K562 (cell line): ENCODE measurements around the gene ATE1. TPM values are rescaled to one million over a fixed set of nuclear protein-coding genes. Genes with fewer than 3 reads are reported as not detected.

ENCODE experiments used
- ATAC-seq: fragments of 200-7000 bp; cut with Tn5 transposase; 3 replicates; pipeline ENCODE4 v1.9.1; 2020; ENCODE audit warnings: moderate library complexity
- BruUV-seq: library from RNA; stranded (reverse); fragments of 400-500 nt; replicated peaks from 2 replicates; lab custom pipeline; 2021; lab: Mats Ljungman, UMichigan
- CTCF ChIA-PET: fragments of 300-600 bp; formaldehyde crosslinking; extraction: SDS; loops from one replicate; lab custom pipeline; 2021; ENCODE audit warnings: low intra/inter-chr PET ratio; lab: Yijun Ruan, JAX
- POLR2A ChIA-PET: fragments of 300-600, 350-650 bp; sonication (Branson Sonifier 250); formaldehyde crosslinking; extraction: SDS; loops from one replicate; lab custom pipeline; 2021; ENCODE audit warnings: antibody characterized with exemption, inconsistent platforms; lab: Yijun Ruan, JAX
- DNase-seq, 4 experiments: peaks; one replicate each; pipeline versions ENCODE4 v3.0.0 to v3.0.0-alpha.2; 2011 to 2018; ENCODE audit warnings: low spot score in 3 of 4, mixed read lengths in 3 of 4; ENCODE audit errors: extremely low read depth in 1 of 4
- FAIRE-seq: peaks from 2 replicates; lab custom pipeline; 2011; peaks lifted over from hg19 to GRCh38; lab: Jason Lieb, UNC
- H2AFZ ChIP-seq: 2 replicates; pipeline ENCODE4 v1.6.0; 2011; ENCODE audit warnings: low read depth, low read length, control low read depth, inconsistent platforms
- H3K27ac ChIP-seq: fragments of 200-600 bp; 3 replicates; pipeline ENCODE4 v1.8.0; 2011; ENCODE audit warnings: low read depth, mild to moderate bottlenecking, control low read depth, inconsistent platforms, low read length, moderate library complexity, mixed read lengths; ENCODE audit errors: extremely low read depth
- H3K27me3 ChIP-seq, 2 experiments: fragments of 300-600 bp in 1 of 2; 2 replicates in 1 of 2; 3 replicates in 1 of 2; pipeline versions ENCODE4 v1.6.0 to v1.8.0; 2011; ENCODE audit warnings: inconsistent platforms in 2 of 2, low read length in 2 of 2, mild to moderate bottlenecking in 1 of 2, mixed read lengths in 1 of 2, moderate library complexity in 1 of 2; ENCODE audit not compliant: control insufficient read depth in 2 of 2, insufficient read depth in 2 of 2
- H3K36me3 ChIP-seq: fragments of 300-600 bp; 3 replicates; pipeline ENCODE4 v1.8.0; 2011; ENCODE audit warnings: mild to moderate bottlenecking, low read length, inconsistent platforms; ENCODE audit not compliant: control insufficient read depth, insufficient read depth
- H3K4me1 ChIP-seq, 2 experiments: fragments of 200-600 bp in 1 of 2; replicated peaks in 1 of 2; 2 replicates in 1 of 2; 3 replicates in 1 of 2; pipeline versions ENCODE4 v1.5.1 to v1.8.0; 2011; ENCODE audit warnings: inconsistent platforms in 2 of 2, low read length in 2 of 2, mild to moderate bottlenecking in 1 of 2, mixed read lengths in 1 of 2, moderate library complexity in 1 of 2; ENCODE audit not compliant: control insufficient read depth in 2 of 2, insufficient read depth in 2 of 2
- H3K4me2 ChIP-seq: 2 replicates; pipeline ENCODE4 v1.6.1; 2011; ENCODE audit warnings: low read length, control low read depth, inconsistent platforms, mixed read lengths; ENCODE audit not compliant: insufficient read depth
- H3K4me3 ChIP-seq: fragments of 200-600 bp; sonication (generic), shearing (Covaris generic); 2 replicates; pipeline ENCODE4 v1.5.1; 2016; ENCODE audit warnings: control low read depth, inconsistent platforms
- H3K79me2 ChIP-seq: fragments of 200-600 bp; 3 replicates; pipeline ENCODE4 v1.8.0; 2011; ENCODE audit warnings: low read length, inconsistent platforms; ENCODE audit not compliant: control insufficient read depth, insufficient read depth
- H3K9ac ChIP-seq, 2 experiments: 2 replicates each; pipeline versions ENCODE4 v1.6.0 to v1.6.1; 2011; ENCODE audit warnings: low read depth in 2 of 2, low read length in 2 of 2, control low read depth in 1 of 2, inconsistent platforms in 1 of 2, mild to moderate bottlenecking in 1 of 2, mixed read lengths in 1 of 2; ENCODE audit not compliant: insufficient read depth in 1 of 2
- H3K9me1 ChIP-seq: one replicate; pipeline ENCODE4 v1.6.0; 2011; ENCODE audit warnings: inconsistent platforms, mild to moderate bottlenecking, low read length, moderate library complexity; ENCODE audit not compliant: control insufficient read depth, insufficient read depth
- H3K9me3 ChIP-seq: replicated peaks from 2 replicates; pipeline ENCODE4 v1.5.1; 2011; ENCODE audit warnings: low read depth, low read length, inconsistent platforms; ENCODE audit not compliant: control insufficient read depth, insufficient read depth
- H4K20me1 ChIP-seq: replicated peaks from 2 replicates; pipeline ENCODE4 v1.6.1; 2011; ENCODE audit warnings: low read length, inconsistent platforms, mixed read lengths; ENCODE audit not compliant: control insufficient read depth, insufficient read depth
- FOXM1 ChIP-seq, 2 experiments: fragments of 450-650 bp in 1 of 2; sonication (generic) in 1 of 2; formaldehyde crosslinking in 1 of 2; IDR thresholded peaks; 2 replicates each; pipeline versions ENCODE4 v1.6.1 to v1.9.0; 2017 to 2022; ENCODE audit warnings: low read depth in 2 of 2, mild to moderate bottlenecking in 2 of 2, missing genetic modification reagents in 1 of 2, moderate library complexity in 1 of 2
- NFIC ChIP-seq: fragments of 450-650 bp; IDR thresholded peaks from 2 replicates; pipeline ENCODE4 v1.6.1; 2017; ENCODE audit warnings: mild to moderate bottlenecking, inconsistent platforms
- PBX2 ChIP-seq, 2 experiments: IDR thresholded peaks in 1 of 2; conservative IDR thresholded peaks in 1 of 2; 2 replicates each; pipeline ENCODE4 v1.6.1; 2016; ENCODE audit warnings: low read depth in 2 of 2, mild to moderate bottlenecking in 1 of 2, missing compliant biosample characterization in 1 of 2, missing genetic modification characterization in 1 of 2, moderate library complexity in 1 of 2
- PTRF ChIP-seq: fragments of 450-650 bp; IDR thresholded peaks from 2 replicates; pipeline ENCODE4 v1.6.1; 2016; ENCODE audit warnings: mild to moderate bottlenecking, missing genetic modification characterization, missing compliant biosample characterization
- ZFP30 ChIP-seq: fragments of 250-450 bp; sonication (Bioruptor Pico); IDR thresholded peaks from 2 replicates; pipeline ENCODE4 v1.8.0; 2022; ENCODE audit warnings: moderate library complexity, mild to moderate bottlenecking, inconsistent platforms, borderline replicate concordance
- ZNF589 ChIP-seq: fragments of 200-800 bp; sonication (Bioruptor generic); IDR thresholded peaks from 2 replicates; pipeline ENCODE4 v1.6.1; 2016; ENCODE audit warnings: low read depth, missing genetic modification characterization, missing compliant biosample characterization
- ZNF592 ChIP-seq: fragments of 450-650 bp; IDR thresholded peaks from 2 replicates; pipeline ENCODE4 v1.6.1; 2017; ENCODE audit warnings: antibody characterized with exemption, mild to moderate bottlenecking
- WGBS: fragments of 100-300 bp; shearing (Covaris generic); methylation state at CpG from one replicate; pipeline ENCODE4 v1.1.6; 2016; ENCODE audit warnings: low coverage, mixed read lengths; ENCODE audit not compliant: insufficient coverage; ENCODE audit errors: missing lambda C conversion rate; 5-methylcytosine and 5-hydroxymethylcytosine counted together
- in situ Hi-C: fragments of 300-500 bp; cut with MboI; formaldehyde crosslinking; loops from 4 replicates; pipeline ENCODE4 v1.15.0; 2018; ENCODE audit warnings: inconsistent platforms, mixed read lengths
- intact Hi-C: fragments of 100-400 bp; cut with micrococcal nuclease; formaldehyde crosslinking; loops from 2 replicates; pipeline ENCODE4 v1.14.2; 2022
- polyA plus RNA-seq, 8 experiments: library from polyadenylated mRNA; depleted of rRNA in 4 of 8; stranded (reverse) in 5 of 8; unstranded in 3 of 8; fragments of >200 nt; fragmentation: Nextera tagmentation in 2 of 8; fragmentation: Illumina TruSeq in 1 of 8; extraction: Ambion mirVana in 2 of 8; extraction: Trizol in 1 of 8; gene quantifications; 2 replicates each; pipeline versions ENCODE4 v1.2.1 to v1.2.3, GENCODE V29; 2011 to 2014; ENCODE audit warnings: inconsistent platforms in 1 of 8, missing spikeins in 1 of 8
- total RNA-seq, 7 experiments: library from RNA; depleted of rRNA in 6 of 7; stranded (reverse); fragments of >200 nt in 6 of 7; fragmentation: Illumina TruSeq in 2 of 7; extraction: Trizol in 2 of 7; gene quantifications; 2 replicates each; pipeline versions ENCODE4 v1.2.1 to v1.2.3, GENCODE V29; 2011 to 2021; ENCODE audit warnings: low replicate concordance in 1 of 7

The ATE1 gene
- total and polyA plus RNA-seq, 9 of the 15 experiments (the other 6 are each of a cell fraction or from before 2014, with no cell fraction given) = 3.0 to 14.2 (median 8.8) TPM

- FAIRE-seq (no peak), DNase-seq (no peak)
- Histone ChIP-seq H3K4me1 (no peaks in the 10 kb centered on the region), H2AFZ (no peak overlapping the region), H3K9me1 (no peaks in the 10 kb centered on the region), H3K27me3 (no peaks in the 10 kb centered on the region), H3K9ac (no peak overlapping the region), H3K79me2 (no peaks in the 10 kb centered on the region), H3K36me3 (no peaks in the 10 kb centered on the region), H4K20me1 (no peaks in the 10 kb centered on the region), H3K4me3 (no peak overlapping the region), H3K4me2 (no peak overlapping the region)
- 92% methylated on average over 1 of the region's 1 CpG for WGBS
- in situ Hi-C loops (no loop called here), intact Hi-C loops (no loop called here)
- BruUV-seq = no TSS peak
- POLR2A ChIA-PET = no interaction called here
- TF ChIP-seq NFIC (peak; percentile 46), ZNF592 (no peak), PBX2 (CRISPR knock-in tag; IDR thresholded peaks at IDR 0.05; ENCODE audit: low read depth) (no peak), PBX2 (tag; conservative IDR thresholded peaks at IDR 0.05; ENCODE audit: low read depth) (0 out of 2 replicates have a peak, but pooled peaks have one; percentile 59), ZNF589 (CRISPR knock-in tag) (no peak), ZFP30 (CRISPR knock-in tag) (no peak), PTRF (tag) (no peak), FOXM1 (IDR thresholded peaks at IDR 0.05; ENCODE audit: low read depth) (no peak), FOXM1 (CRISPR knock-in tag; IDR thresholded peaks at IDR 0.05; ENCODE audit: low read depth) (no peak)
- TF ChIP-seq, all 486 proteins: peak for 2
- H3K27ac ChIP-seq = no peak overlapping the region
- no peak for ATAC-seq
- no peaks in the 10 kb centered on the region for H3K9me3 ChIP-seq
- CTCF ChIA-PET = no interaction called here
Observed at GRCh38 chr10:121851786-121852185, 76.0 kb downstream of the ATE1 start.
